WTC11 (cell line): ENCODE data around the gene PCSK1N.

Experiments
- ELF4 ChIP-seq: sonication (generic); formaldehyde crosslinking; IDR thresholded peaks from 2 replicates; pipeline ENCODE4 v1.8.1; 2022; ENCODE audit warnings: low read depth, mild to moderate bottlenecking, moderate library complexity, missing genetic modification reagents
- ESRRA ChIP-seq: sonication (generic); formaldehyde crosslinking; IDR thresholded peaks from 2 replicates; pipeline ENCODE4 v1.8.1; 2022; ENCODE audit warnings: mild to moderate bottlenecking, missing genetic modification reagents, borderline replicate concordance
- GABPB1 ChIP-seq: sonication (generic); formaldehyde crosslinking; IDR thresholded peaks from 2 replicates; pipeline ENCODE4 v1.8.1; 2023; ENCODE audit warnings: mild to moderate bottlenecking, missing genetic modification reagents
- JUN ChIP-seq: sonication (generic); formaldehyde crosslinking; IDR thresholded peaks from 2 replicates; pipeline ENCODE4 v1.8.0; 2023; ENCODE audit warnings: mild to moderate bottlenecking, missing genetic modification reagents
- MXD4 ChIP-seq: fragments of 250-450 bp; sonication (Bioruptor Pico); IDR thresholded peaks from 2 replicates; pipeline ENCODE4 v1.8.0; 2021; ENCODE audit warnings: mild to moderate bottlenecking, moderate library complexity, borderline replicate concordance
- MYBL2 ChIP-seq: sonication (generic); formaldehyde crosslinking; IDR thresholded peaks from 2 replicates; pipeline ENCODE4 v1.8.1; 2023; ENCODE audit warnings: mild to moderate bottlenecking, moderate library complexity, missing genetic modification reagents
- TCF7 ChIP-seq: sonication (generic); formaldehyde crosslinking; IDR thresholded peaks from 2 replicates; pipeline ENCODE4 v1.8.0; 2022; ENCODE audit warnings: mild to moderate bottlenecking, low read depth, missing genetic modification reagents, moderate library complexity
- TP53 ChIP-seq: sonication (generic); formaldehyde crosslinking; IDR thresholded peaks from 2 replicates; pipeline ENCODE4 v1.8.1; 2023; ENCODE audit warnings: mild to moderate bottlenecking, missing genetic modification reagents
- ZNF121 ChIP-seq: sonication (generic); formaldehyde crosslinking; IDR thresholded peaks from 2 replicates; pipeline ENCODE4 v1.8.0; 2023; ENCODE audit warnings: missing genetic modification reagents
- TF ChIP-seq, protein P1 (sequence below): fragments of 200-600 bp; IDR thresholded peaks from 2 replicates; pipeline ENCODE4 v1.8.0; 2022; ENCODE audit warnings: antibody characterized with exemption
- TF ChIP-seq, protein P2 (sequence below): sonication (generic); formaldehyde crosslinking; IDR thresholded peaks from 2 replicates; pipeline ENCODE4 v1.8.1; 2023; ENCODE audit warnings: mild to moderate bottlenecking, missing genetic modification reagents, moderate library complexity
- TF ChIP-seq, protein P3 (sequence below): sonication (generic); formaldehyde crosslinking; IDR thresholded peaks from 2 replicates; pipeline ENCODE4 v1.8.0; 2022; ENCODE audit warnings: mild to moderate bottlenecking, missing genetic modification reagents
- TF ChIP-seq, protein P4 (sequence below): sonication (generic); formaldehyde crosslinking; IDR thresholded peaks from 2 replicates; pipeline ENCODE4 v1.8.1; 2023; ENCODE audit warnings: mild to moderate bottlenecking, moderate library complexity, missing genetic modification reagents

DNA sequence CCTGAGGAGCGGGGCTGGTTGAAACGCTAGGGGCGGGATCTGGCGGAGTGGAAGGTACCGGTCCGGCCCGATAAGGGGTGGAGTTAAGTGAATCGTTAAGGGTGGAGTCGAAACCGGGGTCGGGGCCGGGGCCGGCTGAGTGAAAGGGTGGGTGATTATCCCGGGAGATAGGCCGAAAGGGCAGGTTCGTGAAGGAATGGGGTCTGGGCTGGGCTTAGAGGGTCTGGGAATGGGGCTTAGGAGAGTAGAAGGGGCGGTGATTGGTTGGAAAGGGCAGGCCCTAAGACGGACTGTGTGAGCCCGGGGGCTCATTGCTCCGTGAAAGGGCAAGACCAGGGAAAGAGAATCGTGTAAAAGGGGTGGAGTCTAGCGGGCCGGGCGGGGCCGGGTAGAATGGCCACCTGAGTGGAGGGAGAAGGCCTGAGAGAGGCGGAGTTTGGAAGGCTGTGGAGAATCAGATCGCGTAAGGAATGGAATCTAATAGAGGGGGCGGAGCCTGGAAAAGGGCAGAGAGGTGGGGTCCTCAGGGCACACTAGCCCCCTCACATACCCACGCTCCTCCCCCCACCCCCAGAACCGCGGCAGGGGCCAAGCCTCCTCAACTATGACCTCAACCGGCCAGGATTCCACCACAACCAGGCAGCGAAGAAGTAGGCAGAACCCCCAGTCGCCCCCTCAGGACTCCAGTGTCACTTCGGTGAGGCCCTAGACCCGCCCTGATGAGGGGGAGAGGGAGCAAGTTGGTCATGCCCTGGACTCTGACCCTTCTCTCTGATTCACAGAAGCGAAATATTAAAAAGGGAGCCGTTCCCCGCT is 33.1 kb downstream of the PCSK1N start:
- TF ChIP-seq, protein P1, sequence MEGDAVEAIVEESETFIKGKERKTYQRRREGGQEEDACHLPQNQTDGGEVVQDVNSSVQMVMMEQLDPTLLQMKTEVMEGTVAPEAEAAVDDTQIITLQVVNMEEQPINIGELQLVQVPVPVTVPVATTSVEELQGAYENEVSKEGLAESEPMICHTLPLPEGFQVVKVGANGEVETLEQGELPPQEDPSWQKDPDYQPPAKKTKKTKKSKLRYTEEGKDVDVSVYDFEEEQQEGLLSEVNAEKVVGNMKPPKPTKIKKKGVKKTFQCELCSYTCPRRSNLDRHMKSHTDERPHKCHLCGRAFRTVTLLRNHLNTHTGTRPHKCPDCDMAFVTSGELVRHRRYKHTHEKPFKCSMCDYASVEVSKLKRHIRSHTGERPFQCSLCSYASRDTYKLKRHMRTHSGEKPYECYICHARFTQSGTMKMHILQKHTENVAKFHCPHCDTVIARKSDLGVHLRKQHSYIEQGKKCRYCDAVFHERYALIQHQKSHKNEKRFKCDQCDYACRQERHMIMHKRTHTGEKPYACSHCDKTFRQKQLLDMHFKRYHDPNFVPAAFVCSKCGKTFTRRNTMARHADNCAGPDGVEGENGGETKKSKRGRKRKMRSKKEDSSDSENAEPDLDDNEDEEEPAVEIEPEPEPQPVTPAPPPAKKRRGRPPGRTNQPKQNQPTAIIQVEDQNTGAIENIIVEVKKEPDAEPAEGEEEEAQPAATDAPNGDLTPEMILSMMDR = no peak
- TF ChIP-seq, protein P2, sequence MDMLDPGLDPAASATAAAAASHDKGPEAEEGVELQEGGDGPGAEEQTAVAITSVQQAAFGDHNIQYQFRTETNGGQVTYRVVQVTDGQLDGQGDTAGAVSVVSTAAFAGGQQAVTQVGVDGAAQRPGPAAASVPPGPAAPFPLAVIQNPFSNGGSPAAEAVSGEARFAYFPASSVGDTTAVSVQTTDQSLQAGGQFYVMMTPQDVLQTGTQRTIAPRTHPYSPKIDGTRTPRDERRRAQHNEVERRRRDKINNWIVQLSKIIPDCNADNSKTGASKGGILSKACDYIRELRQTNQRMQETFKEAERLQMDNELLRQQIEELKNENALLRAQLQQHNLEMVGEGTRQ (CRISPR knock-in tag) = no peak
- no peak for TF ChIP-seq GABPB1 (CRISPR knock-in tag)
- no peak for TF ChIP-seq ELF4 (CRISPR knock-in tag)
- no peak for TF ChIP-seq ZNF121 (CRISPR knock-in tag)
- TF ChIP-seq JUN = no peak
- no peak for TF ChIP-seq TP53 (CRISPR knock-in tag)
- TF ChIP-seq, protein P3, sequence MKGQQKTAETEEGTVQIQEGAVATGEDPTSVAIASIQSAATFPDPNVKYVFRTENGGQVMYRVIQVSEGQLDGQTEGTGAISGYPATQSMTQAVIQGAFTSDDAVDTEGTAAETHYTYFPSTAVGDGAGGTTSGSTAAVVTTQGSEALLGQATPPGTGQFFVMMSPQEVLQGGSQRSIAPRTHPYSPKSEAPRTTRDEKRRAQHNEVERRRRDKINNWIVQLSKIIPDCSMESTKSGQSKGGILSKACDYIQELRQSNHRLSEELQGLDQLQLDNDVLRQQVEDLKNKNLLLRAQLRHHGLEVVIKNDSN (CRISPR knock-in tag) = no peak
- no peak for TF ChIP-seq MXD4 (CRISPR knock-in tag)
- TF ChIP-seq TCF7 (CRISPR knock-in tag) = no peak
- no peak for TF ChIP-seq MYBL2 (CRISPR knock-in tag)
- no peak for TF ChIP-seq ESRRA (CRISPR knock-in tag)
- TF ChIP-seq, protein P4, sequence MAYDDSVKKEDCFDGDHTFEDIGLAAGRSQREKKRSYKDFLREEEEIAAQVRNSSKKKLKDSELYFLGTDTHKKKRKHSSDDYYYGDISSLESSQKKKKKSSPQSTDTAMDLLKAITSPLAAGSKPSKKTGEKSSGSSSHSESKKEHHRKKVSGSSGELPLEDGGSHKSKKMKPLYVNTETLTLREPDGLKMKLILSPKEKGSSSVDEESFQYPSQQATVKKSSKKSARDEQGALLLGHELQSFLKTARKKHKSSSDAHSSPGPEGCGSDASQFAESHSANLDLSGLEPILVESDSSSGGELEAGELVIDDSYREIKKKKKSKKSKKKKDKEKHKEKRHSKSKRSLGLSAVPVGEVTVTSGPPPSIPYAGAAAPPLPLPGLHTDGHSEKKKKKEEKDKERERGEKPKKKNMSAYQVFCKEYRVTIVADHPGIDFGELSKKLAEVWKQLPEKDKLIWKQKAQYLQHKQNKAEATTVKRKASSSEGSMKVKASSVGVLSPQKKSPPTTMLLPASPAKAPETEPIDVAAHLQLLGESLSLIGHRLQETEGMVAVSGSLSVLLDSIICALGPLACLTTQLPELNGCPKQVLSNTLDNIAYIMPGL = no peak
